ENCODE data around the gene ZSCAN25.
A peak's percentile ranks its signal among the peaks of the same experiment; 100 is the strongest.
"Not testable (repeated sequence)": the region's sequence is repeated elsewhere in the genome, so short reads cannot be mapped to it uniquely, and the experiment has no call there.

ZSCAN25 gene

DNA sequence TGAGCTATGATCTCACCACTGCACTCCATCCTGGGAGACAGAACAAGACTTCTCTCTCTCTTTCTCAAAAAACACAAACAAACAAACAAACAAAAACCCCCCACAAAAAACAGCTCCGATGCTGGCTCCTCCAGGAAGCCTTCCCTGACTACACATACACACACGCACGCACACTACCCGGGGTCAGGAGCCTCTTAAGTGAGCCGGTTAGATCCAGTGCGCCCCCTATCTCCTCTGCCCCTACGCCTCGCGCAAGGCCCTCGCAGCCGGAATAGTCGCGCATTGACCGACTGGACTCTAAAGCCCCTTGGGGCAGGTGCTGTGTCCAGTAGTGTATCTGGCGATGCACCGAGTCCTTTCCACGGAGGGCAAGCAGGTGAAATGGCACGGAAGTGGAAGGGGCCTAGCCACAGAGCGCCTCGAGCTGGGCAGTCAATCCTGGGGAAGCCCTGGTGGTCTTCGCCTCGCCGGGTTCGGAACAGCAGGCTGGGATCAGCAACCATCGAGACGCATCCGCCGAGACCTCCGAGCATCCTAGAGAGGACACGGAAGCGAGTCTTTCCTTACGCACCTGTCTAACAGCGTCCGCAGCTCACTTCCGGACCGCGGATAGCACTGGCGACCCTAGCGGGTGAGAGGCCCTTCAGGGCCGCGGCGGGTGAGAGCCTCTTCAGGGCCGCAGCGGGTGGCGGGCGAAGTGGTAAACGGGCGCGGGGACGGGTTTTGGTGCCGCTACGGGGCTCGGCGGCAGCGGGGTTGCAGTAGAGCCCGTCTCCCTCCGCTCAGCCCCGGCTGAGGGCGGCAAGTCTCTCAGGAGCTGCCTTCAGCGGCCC, at the start of gene ZSCAN25:
Gene ZSCAN25, plus strand, starts transcription at position 588 of the 833 bp plus-strand sequence. CDS start 2,661 bp downstream, outside the sequence.
- H3K4me1 ChIP-seq = peaks cover 19% of the 10 kb centered on the region
- H3K9me3 ChIP-seq = no peaks in the 10 kb centered on the region
- H3K36me3 ChIP-seq = peaks cover 33% of the 10 kb centered on the region
- peak within 1 kb of the TSS; percentile 95 for H3K9ac ChIP-seq
- no peak for TF ChIP-seq Cebpa-rat (IDR thresholded peaks at IDR 0.05)
- H3K4me2 ChIP-seq = peak within 1 kb of the TSS; percentile 93
- H3K4me3 ChIP-seq = peak within 1 kb of the TSS; percentile 99
- H3K27ac ChIP-seq = peak within 1 kb of the TSS; percentile 92
- no peaks in the 10 kb centered on the region for H3K27me3 ChIP-seq
- 0 out of 2 replicates have a peak, but pooled peaks cover 13% of the 10 kb centered on the region for H4K20me1 ChIP-seq

DNA sequence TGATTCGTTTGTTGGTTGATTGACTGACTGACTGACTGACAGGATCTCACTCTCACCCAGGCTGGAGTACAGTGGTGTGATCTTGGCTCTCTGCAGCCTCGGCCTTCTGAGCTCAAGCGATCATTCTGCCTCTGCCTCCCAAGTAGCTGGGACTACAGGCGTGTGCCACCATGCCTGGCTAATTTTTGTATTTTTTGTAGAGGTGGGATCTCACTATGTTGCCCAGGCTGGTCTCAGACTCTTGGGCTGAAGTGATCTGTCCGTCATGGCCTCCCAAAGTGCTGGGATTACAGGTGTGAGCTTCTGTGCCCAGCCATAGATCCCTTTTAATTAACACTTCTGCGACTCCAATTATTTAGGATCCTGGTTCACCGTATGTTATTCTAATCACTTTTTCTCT, 48.0 kb upstream of the ZSCAN25 start:
- H3K4me2 ChIP-seq, H3K9ac ChIP-seq, H3K9me3 ChIP-seq, H3K27ac ChIP-seq, H3K27me3 ChIP-seq, H3K4me3 ChIP-seq, H3K4me1 ChIP-seq: not testable (repeated sequence)
- Histone ChIP-seq H3K36me3 (peaks cover 92% of the 10 kb centered on the region), H4K20me1 (peaks cover 70% of the 10 kb centered on the region)

DNA sequence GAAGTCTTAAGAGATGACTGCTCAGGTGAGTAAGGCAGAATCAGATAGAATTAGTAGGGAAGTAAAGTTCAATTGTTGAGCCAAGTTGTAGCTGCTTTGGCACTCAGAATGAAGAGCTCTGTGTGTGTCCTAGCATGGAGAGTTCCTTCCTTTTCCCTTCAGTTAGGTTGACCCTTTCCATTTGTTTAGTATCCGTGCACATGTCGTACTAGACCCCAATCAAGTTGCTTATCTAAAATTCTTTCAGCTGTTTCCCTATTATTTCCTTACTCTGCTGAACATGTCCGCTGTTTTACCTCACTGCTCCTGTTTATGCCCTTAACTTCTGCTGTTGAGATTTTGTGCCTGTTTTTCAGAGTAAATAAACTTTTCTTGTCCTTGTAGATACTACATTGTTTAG, 45.0 kb upstream of the ZSCAN25 start:
- Histone ChIP-seq H4K20me1 (peaks cover 40% of the 10 kb centered on the region; the same call in 1 of the 2 replicates), H3K9ac (no peak overlapping the region), H3K4me2 (no peak overlapping the region), H3K9me3 (no peaks in the 10 kb centered on the region), H3K36me3 (peaks cover 77% of the 10 kb centered on the region), H3K27ac (no peak overlapping the region), H3K4me3 (no peak overlapping the region), H3K4me1 (no peaks in the 10 kb centered on the region), H3K27me3 (no peaks in the 10 kb centered on the region)
- TF ChIP-seq Cebpa-rat (IDR thresholded peaks at IDR 0.05) = no peak

DNA sequence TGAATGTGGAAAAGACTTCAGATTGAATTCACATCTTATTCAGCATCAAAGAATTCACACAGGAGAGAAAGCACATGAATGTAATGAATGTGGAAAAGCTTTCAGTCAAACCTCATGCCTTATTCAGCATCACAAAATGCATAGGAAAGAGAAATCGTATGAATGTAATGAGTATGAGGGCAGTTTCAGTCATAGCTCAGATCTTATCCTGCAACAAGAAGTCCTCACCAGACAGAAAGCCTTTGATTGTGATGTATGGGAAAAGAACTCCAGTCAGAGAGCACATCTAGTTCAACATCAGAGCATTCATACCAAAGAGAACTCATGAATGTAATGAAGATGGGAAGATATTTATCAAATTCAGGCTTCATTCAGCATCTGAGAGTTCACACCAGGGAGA, 43.5 kb upstream of the ZSCAN25 start:
- Histone ChIP-seq H3K4me2 (no peak overlapping the region), H3K4me3 (no peak overlapping the region), H3K27me3 (no peaks in the 10 kb centered on the region), H3K36me3 (peaks cover 65% of the 10 kb centered on the region), H3K27ac (no peak overlapping the region), H4K20me1 (peaks cover 39% of the 10 kb centered on the region; the same call in 1 of the 2 replicates), H3K9ac (no peak overlapping the region), H3K9me3 (no peaks in the 10 kb centered on the region), H3K4me1 (peaks cover 7% of the 10 kb centered on the region)
- TF ChIP-seq Cebpa-rat (IDR thresholded peaks at IDR 0.05) = no peak

DNA sequence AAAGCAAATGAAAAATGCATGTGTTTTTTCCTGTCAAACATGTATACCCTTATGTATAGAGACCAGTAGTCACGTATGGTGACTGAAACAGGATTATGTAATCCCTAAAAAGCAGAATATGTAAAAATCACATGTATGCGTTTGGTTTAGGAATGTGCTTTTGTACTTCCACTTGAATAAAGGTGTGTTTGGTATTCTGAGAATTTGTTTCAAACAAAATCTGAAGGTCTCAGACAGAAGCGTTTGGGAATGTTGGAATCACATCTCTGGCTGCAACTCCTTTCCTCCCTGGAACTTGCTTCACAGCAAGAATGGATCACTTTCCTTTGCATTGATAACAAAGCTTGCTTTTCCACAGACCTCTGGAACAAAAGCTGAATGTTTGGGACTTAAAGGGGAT, 40.5 kb upstream of the ZSCAN25 start:
- Histone ChIP-seq H4K20me1 (peaks cover 9% of the 10 kb centered on the region; the same call in 1 of the 2 replicates), H3K36me3 (peaks cover 39% of the 10 kb centered on the region), H3K4me2 (no peak overlapping the region), H3K4me1 (peaks cover 28% of the 10 kb centered on the region), H3K9me3 (no peaks in the 10 kb centered on the region), H3K4me3 (no peak overlapping the region), H3K27me3 (no peaks in the 10 kb centered on the region), H3K27ac (no peak overlapping the region), H3K9ac (no peak overlapping the region)
- TF ChIP-seq Cebpa-rat (IDR thresholded peaks at IDR 0.05) = no peak

DNA sequence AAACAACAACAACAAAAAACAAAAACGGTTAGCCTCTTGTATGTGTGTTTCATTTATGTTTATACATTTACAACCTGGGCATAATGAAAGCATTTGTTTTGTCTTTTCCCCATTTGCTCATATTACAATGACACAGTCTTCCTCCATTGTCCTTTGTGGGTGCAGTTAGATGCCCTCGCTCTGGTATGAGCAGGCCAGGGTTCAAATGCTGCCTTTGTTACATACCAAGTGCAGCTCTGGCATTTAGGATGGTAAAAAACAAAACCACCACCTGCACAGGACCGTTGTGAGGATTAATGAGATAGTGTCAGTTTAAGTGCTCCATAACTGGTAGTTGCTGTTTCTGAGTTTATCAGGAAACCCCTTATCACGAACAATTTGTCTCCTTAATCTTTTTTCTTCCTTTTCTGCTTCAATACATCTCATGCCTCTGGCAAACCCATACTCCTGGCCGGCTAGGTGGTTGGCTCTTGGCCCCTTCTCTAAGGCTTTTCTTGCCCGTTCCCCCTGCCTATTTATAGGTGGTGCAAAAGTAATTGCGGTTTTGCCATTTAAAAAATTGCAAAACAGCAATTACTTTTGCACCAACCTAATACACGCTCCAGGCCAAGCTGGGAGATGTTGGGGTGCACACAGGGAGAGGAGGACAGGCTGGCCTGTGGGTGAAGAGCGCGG, 37.3 kb upstream of the ZSCAN25 start:
- no peaks in the 10 kb centered on the region for H3K27me3 ChIP-seq
- peak overlapping the region; percentile 69 for H3K27ac ChIP-seq
- no peaks in the 10 kb centered on the region for H4K20me1 ChIP-seq
- no peak for TF ChIP-seq Cebpa-rat (IDR thresholded peaks at IDR 0.05)
- H3K9me3 ChIP-seq = no peaks in the 10 kb centered on the region
- H3K4me1 ChIP-seq = peaks cover 28% of the 10 kb centered on the region
- peak overlapping the region; percentile 97 for H3K4me2 ChIP-seq
- peak overlapping the region; percentile 72 for H3K4me3 ChIP-seq
- H3K9ac ChIP-seq = peak overlapping the region; percentile 75
- H3K36me3 ChIP-seq = peaks cover 8% of the 10 kb centered on the region; the same call in 1 of the 2 replicates

DNA sequence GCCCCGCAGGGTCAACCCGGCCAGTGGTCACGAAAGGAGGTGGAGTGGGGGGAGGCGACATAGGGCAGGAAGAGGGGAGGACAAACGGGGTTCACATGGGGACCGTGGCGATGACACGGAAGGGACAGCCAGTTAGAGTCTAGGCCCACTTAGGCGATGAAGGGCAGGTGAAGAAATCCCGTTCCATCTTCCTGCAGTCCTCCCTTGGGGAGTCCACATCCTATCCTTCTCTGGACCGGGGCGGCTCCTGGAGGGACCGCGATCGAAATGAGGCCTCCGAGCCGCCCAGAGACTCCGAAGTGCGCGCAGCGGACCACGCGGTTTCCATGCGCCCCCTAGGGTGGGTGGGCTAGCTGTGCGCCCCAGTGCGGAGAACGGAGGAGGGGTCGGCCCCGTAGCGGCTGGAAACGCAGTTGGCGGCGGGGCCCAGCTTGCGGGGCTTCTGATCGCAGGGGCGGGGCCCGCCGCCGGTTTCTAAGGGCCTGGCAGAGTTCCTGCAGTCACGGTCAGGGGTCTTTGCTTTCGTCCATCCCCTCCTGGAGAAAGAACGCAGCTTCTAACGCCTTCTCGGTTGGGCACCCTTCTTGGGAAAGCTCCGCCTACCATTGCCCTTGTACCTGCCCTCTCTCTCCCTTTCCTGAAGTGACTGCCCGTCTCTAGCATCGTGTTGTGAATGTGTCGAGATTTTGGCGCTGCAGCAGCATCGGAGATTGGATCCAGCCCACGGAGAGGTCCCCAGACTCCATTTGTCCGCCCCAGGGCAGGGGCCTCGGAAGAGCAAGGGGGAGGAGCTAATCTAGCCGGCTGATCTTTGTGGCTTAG, 36.6 kb upstream of the ZSCAN25 start:
- no peaks in the 10 kb centered on the region for H3K27me3 ChIP-seq
- peak overlapping the region; percentile 69 for H3K27ac ChIP-seq
- H3K4me3 ChIP-seq = peak overlapping the region; percentile 72
- peak overlapping the region; percentile 97 for H3K4me2 ChIP-seq
- 0 out of 2 replicates have a peak, but pooled peaks cover under 1% of the 10 kb centered on the region for H3K36me3 ChIP-seq
- peak overlapping the region; percentile 75 for H3K9ac ChIP-seq
- TF ChIP-seq Cebpa-rat (IDR thresholded peaks at IDR 0.05) = no peak
- peaks cover 28% of the 10 kb centered on the region for H3K4me1 ChIP-seq
- no peaks in the 10 kb centered on the region for H4K20me1 ChIP-seq
- no peaks in the 10 kb centered on the region for H3K9me3 ChIP-seq

DNA sequence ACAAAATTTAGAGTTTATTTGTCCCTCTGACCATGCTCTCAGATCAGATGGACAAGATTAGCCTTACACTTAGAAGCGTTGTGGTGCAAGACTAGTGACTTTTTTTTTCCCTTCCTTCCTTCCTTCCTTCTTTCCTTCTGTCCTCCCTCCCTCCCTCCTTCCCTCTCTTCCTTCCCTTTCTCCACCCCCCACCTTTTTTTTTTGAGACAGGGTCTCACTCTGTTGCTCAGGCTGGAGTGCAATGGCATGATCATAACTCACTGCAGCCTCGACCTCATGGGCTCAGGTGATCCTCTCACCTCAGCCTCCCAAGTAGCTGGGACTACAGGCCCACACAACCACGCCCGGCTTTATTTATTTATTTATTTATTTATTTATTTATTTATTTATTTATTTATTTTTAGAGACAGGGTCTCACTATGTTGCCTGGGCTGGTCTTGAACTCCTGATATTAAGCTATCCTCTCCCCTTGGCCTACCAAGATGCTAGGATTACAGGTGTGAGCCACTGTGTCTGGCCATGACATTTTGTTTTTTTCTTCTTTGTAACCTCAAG, 35.9 kb upstream of the ZSCAN25 start:
- H3K4me2 ChIP-seq = peak overlapping the region; percentile 97
- not testable (repeated sequence) for H3K9me3 ChIP-seq, H3K36me3 ChIP-seq, H4K20me1 ChIP-seq, H3K27me3 ChIP-seq
- H3K9ac ChIP-seq = peak overlapping the region; percentile 75
- peak overlapping the region; percentile 69; the same call in 1 of the 2 replicates for H3K27ac ChIP-seq
- peaks cover 28% of the 10 kb centered on the region for H3K4me1 ChIP-seq
- peak overlapping the region; percentile 72 for H3K4me3 ChIP-seq

DNA sequence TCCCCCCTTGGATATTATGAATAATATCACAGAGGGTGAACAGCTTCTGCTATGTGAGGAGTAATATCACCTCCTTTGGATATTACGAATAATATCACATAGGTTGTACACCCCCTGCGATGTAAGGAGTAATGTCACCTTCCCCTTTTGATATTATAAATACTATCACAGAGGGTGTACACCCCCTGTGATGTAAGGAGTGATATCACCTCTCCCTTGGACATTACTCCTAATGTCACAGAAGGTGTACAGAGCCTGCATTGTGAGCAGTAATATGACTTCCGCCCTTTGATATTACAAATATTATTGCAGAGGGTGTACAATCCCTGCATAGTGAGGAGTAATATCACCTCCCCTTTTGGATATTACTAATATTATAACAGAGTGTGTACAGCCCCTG, 27.9 kb upstream of the ZSCAN25 start:
- no peaks in the 10 kb centered on the region for H3K27me3 ChIP-seq
- no peak overlapping the region for H3K27ac ChIP-seq
- no peak overlapping the region for H3K9ac ChIP-seq
- no peak for TF ChIP-seq Cebpa-rat (IDR thresholded peaks at IDR 0.05)
- no peak overlapping the region for H3K4me3 ChIP-seq
- no peaks in the 10 kb centered on the region for H3K4me1 ChIP-seq
- no peaks in the 10 kb centered on the region for H3K36me3 ChIP-seq
- no peaks in the 10 kb centered on the region for H3K9me3 ChIP-seq
- no peaks in the 10 kb centered on the region for H4K20me1 ChIP-seq
- no peak overlapping the region for H3K4me2 ChIP-seq

Measured in BLaER1 (cell line).